HG03520 (cell line): ENCODE results near the gene PBXIP1.
A peak's percentile ranks its signal among the peaks of the same experiment; 100 is the strongest.
"Not testable (repeated sequence)": the region's sequence is repeated elsewhere in the genome, so short reads cannot be mapped to it uniquely, and the experiment has no call there.

Experiments
- ATAC-seq: cut with Tn5 transposase; IDR thresholded peaks from one replicate; pipeline ENCODE4 v1.9.1; 2021; ENCODE audit warnings: mild to moderate bottlenecking, moderate library complexity; ENCODE audit not compliant: unreplicated experiment

PBXIP1 gene

GRCh38 chr1:154994591-154994990 lies 38.7 kb upstream of the PBXIP1 start:
- no peak for ATAC-seq

GRCh38 chr1:154994269-154994587 lies 38.3 kb upstream of the PBXIP1 start:
- no peak for ATAC-seq

GRCh38 chr1:154993572-154994268 lies 37.8 kb upstream of the PBXIP1 start, which contains the start of gene LENEP:
Gene LENEP, plus strand, starts transcription at chr1:154993586. Its CDS starts 22 bp downstream, at chr1:154993608.
- no peak for ATAC-seq

- ATAC-seq = no peak
These were observed 37.0 kb upstream of the PBXIP1 start for GRCh38 chr1:154992721-154993571.

- ATAC-seq = no peak
These were observed 34.4 kb upstream of the PBXIP1 start for GRCh38 chr1:154990276-154990675.

- ATAC-seq = no peak
These were observed 33.4 kb upstream of the PBXIP1 start for GRCh38 chr1:154989195-154989860.

GRCh38 chr1:154988058-154988954 lies 32.4 kb upstream of the PBXIP1 start:
- no peak for ATAC-seq

GRCh38 chr1:154987326-154987725 lies 31.4 kb upstream of the PBXIP1 start:
- ATAC-seq = no peak

- ATAC-seq = not testable (repeated sequence)
These were observed 30.8 kb upstream of the PBXIP1 start for GRCh38 chr1:154986736-154987135.

GRCh38 chr1:154983776-154984466 lies 28.0 kb upstream of the PBXIP1 start:
- no peak for ATAC-seq

- peak; percentile 97 for ATAC-seq
These were observed 27.2 kb upstream of the PBXIP1 start, which contains the start of gene FLAD1 for GRCh38 chr1:154982897-154983648. Gene FLAD1, plus strand, starts transcription at chr1:154983344. Its CDS starts 351 bp downstream, at chr1:154983695.

- no peak for ATAC-seq
These were observed 26.4 kb upstream of the PBXIP1 start for GRCh38 chr1:154982341-154982740.

- ATAC-seq = no peak
These were observed 22.5 kb upstream of the PBXIP1 start for GRCh38 chr1:154978360-154978759.

GRCh38 chr1:154977762-154978161 lies 21.9 kb upstream of the PBXIP1 start:
- ATAC-seq = not testable (repeated sequence)

- no peak for ATAC-seq
These were observed 19.6 kb upstream of the PBXIP1 start for GRCh38 chr1:154975409-154976059.

GRCh38 chr1:154974808-154975408 lies 19.0 kb upstream of the PBXIP1 start:
- peak; percentile 38 for ATAC-seq

GRCh38 chr1:154974102-154974807 lies 18.4 kb upstream of the PBXIP1 start, which contains the start of gene CKS1B:
Gene CKS1B, plus strand, starts transcription at chr1:154974681. Its CDS starts 65 bp downstream, at chr1:154974746.
- peak; percentile 70 for ATAC-seq
